ENCODE measurements around the gene PCMT1. TPM values are rescaled to one million over a fixed set of nuclear protein-coding genes. Genes with fewer than 3 reads are reported as not detected.

Gene PCMT1
- total and polyA plus RNA-seq, 10 of the 15 experiments (the other 5 are each of a cell fraction or from before 2014, with no cell fraction given): 48.5 to 126 (median 81.2) TPM

DNA sequence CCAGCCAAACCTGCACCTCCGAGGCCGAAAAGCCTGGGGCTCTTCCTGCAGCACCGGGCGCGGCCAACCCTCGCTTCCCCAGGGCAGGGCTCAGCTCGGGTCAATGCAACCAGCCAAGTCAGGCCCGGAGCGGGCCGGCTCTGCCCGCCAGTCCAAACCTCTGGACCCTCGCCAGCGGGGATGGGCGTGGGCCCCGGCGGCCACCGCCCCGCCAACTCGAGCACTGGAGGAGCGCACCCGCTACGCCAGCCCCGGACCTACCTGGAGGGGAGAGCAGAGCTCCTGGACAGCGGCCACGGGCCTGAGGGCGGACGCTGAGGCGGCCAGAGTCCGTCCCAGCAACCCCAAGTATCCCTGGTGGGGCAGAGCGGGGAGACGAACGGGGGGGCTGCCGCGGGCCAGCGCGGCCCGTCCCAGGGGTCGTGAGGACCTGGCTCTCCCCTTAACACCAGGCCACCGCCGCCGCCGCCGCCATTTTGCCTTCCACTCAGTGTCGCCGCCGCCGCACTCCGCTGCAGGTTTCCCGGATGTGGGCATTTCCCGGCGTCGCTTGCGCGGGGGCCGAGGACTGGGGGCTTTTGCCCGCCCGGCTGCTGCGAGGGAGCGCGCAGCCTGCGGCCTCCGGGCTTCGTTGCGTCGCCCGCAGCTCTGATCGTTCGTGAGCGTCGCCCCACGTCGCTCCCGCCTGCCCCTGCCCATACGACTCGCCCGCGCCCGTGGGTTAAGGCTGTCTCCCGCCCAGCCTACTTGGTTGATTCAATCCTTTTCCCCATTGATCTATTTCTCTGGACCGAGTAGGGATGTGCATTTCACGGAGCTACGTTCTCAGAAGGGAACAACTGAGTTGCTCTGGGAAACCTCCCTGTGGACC is 31.7 kb upstream of the PCMT1 start, which contains the start of gene LATS1 (continued):
- TF ChIP-seq, protein P1, sequence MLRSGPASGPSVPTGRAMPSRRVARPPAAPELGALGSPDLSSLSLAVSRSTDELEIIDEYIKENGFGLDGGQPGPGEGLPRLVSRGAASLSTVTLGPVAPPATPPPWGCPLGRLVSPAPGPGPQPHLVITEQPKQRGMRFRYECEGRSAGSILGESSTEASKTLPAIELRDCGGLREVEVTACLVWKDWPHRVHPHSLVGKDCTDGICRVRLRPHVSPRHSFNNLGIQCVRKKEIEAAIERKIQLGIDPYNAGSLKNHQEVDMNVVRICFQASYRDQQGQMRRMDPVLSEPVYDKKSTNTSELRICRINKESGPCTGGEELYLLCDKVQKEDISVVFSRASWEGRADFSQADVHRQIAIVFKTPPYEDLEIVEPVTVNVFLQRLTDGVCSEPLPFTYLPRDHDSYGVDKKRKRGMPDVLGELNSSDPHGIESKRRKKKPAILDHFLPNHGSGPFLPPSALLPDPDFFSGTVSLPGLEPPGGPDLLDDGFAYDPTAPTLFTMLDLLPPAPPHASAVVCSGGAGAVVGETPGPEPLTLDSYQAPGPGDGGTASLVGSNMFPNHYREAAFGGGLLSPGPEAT (IDR thresholded peaks at IDR 0.05; ENCODE audit: low read depth): peak; percentile 95
- TF ChIP-seq TCF7 (IDR thresholded peaks at IDR 0.05; ENCODE audit: borderline replicate concordance) (no peak), HDAC2 (IDR thresholded peaks at IDR 0.05) (no peak), HDGF (IDR thresholded peaks at IDR 0.05) (peak; percentile 41; the same call in 1 of the 2 replicates), HCFC1 (IDR thresholded peaks at IDR 0.05; ENCODE audit: low read length) (peak; percentile 68), KLF5 (IDR thresholded peaks at IDR 0.05; ENCODE audit: partially characterized antibody) (no peak), ZSCAN29 (IDR thresholded peaks at IDR 0.05) (0 out of 2 replicates have a peak, but pooled peaks have one; percentile 23), ZNF24 (IDR thresholded peaks at IDR 0.05) (peak; percentile 43; the same call in 1 of the 2 replicates), STAT3 (IDR thresholded peaks at IDR 0.05; ENCODE audit: low read depth, low read length) (no peak), RCOR1 (conservative IDR thresholded peaks at IDR 0.05; ENCODE audit: low read depth, low read length) (no peak), FOXM1 (IDR thresholded peaks at IDR 0.05; ENCODE audit: low read depth, low read length) (no peak), ZBED1 (IDR thresholded peaks at IDR 0.05; ENCODE audit: borderline replicate concordance) (no peak; the same call in 1 of the 2 replicates), ZNF207 (IDR thresholded peaks at IDR 0.05; ENCODE audit: borderline replicate concordance) (no peak; the same call in 1 of the 2 replicates), NFIC (IDR thresholded peaks at IDR 0.05; ENCODE audit: low read depth, low read length) (no peak), MXI1 (IDR thresholded peaks at IDR 0.05; ENCODE audit: low read depth, low read length) (peak; percentile 70; the same call in 1 of the 2 replicates), KDM1A (IDR thresholded peaks at IDR 0.05; ENCODE audit: borderline replicate concordance) (no peak), SREBF1 (IDR thresholded peaks at IDR 0.05; ENCODE audit: low read length) (no peak)
- TF ChIP-seq, protein P2, sequence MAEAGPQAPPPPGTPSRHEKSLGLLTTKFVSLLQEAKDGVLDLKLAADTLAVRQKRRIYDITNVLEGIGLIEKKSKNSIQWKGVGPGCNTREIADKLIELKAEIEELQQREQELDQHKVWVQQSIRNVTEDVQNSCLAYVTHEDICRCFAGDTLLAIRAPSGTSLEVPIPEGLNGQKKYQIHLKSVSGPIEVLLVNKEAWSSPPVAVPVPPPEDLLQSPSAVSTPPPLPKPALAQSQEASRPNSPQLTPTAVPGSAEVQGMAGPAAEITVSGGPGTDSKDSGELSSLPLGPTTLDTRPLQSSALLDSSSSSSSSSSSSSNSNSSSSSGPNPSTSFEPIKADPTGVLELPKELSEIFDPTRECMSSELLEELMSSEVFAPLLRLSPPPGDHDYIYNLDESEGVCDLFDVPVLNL (IDR thresholded peaks at IDR 0.05; ENCODE audit: low read depth, low read length): no peak
- TF ChIP-seq, protein P3, sequence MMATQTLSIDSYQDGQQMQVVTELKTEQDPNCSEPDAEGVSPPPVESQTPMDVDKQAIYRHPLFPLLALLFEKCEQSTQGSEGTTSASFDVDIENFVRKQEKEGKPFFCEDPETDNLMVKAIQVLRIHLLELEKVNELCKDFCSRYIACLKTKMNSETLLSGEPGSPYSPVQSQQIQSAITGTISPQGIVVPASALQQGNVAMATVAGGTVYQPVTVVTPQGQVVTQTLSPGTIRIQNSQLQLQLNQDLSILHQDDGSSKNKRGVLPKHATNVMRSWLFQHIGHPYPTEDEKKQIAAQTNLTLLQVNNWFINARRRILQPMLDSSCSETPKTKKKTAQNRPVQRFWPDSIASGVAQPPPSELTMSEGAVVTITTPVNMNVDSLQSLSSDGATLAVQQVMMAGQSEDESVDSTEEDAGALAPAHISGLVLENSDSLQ (IDR thresholded peaks at IDR 0.05): no peak
- TF ChIP-seq, protein P4, sequence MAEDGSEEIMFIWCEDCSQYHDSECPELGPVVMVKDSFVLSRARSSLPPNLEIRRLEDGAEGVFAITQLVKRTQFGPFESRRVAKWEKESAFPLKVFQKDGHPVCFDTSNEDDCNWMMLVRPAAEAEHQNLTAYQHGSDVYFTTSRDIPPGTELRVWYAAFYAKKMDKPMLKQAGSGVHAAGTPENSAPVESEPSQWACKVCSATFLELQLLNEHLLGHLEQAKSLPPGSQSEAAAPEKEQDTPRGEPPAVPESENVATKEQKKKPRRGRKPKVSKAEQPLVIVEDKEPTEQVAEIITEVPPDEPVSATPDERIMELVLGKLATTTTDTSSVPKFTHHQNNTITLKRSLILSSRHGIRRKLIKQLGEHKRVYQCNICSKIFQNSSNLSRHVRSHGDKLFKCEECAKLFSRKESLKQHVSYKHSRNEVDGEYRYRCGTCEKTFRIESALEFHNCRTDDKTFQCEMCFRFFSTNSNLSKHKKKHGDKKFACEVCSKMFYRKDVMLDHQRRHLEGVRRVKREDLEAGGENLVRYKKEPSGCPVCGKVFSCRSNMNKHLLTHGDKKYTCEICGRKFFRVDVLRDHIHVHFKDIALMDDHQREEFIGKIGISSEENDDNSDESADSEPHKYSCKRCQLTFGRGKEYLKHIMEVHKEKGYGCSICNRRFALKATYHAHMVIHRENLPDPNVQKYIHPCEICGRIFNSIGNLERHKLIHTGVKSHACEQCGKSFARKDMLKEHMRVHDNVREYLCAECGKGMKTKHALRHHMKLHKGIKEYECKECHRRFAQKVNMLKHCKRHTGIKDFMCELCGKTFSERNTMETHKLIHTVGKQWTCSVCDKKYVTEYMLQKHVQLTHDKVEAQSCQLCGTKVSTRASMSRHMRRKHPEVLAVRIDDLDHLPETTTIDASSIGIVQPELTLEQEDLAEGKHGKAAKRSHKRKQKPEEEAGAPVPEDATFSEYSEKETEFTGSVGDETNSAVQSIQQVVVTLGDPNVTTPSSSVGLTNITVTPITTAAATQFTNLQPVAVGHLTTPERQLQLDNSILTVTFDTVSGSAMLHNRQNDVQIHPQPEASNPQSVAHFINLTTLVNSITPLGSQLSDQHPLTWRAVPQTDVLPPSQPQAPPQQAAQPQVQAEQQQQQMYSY (CRISPR knock-in tag; IDR thresholded peaks at IDR 0.05): no peak
- TF ChIP-seq, protein P5, sequence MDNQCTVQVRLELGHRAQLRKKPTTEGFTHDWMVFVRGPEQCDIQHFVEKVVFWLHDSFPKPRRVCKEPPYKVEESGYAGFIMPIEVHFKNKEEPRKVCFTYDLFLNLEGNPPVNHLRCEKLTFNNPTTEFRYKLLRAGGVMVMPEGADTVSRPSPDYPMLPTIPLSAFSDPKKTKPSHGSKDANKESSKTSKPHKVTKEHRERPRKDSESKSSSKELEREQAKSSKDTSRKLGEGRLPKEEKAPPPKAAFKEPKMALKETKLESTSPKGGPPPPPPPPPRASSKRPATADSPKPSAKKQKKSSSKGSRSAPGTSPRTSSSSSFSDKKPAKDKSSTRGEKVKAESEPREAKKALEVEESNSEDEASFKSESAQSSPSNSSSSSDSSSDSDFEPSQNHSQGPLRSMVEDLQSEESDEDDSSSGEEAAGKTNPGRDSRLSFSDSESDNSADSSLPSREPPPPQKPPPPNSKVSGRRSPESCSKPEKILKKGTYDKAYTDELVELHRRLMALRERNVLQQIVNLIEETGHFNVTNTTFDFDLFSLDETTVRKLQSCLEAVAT (IDR thresholded peaks at IDR 0.05): no peak
